Right lobe of liver (tissue), 4 donors: ENCODE measurements around the gene STAT4.

ENCODE experiments used
- POLR2A ChIP-seq: fragments of 450-650 bp; IDR thresholded peaks from one replicate; pipeline ENCODE4 v1.6.1; 2017; ENCODE audit warnings: antibody characterized with exemption, mild to moderate bottlenecking
- TF ChIP-seq, protein P1 (sequence below), 4 donors: fragments of 200-600 bp in 3 of 4; fragments of 450-650 bp in 1 of 4; IDR thresholded peaks; one replicate each; pipeline versions ENCODE4 v1.5.1 to v1.8.0; 2016 to 2022; ENCODE audit warnings: antibody characterized with exemption in 4 of 4, mild to moderate bottlenecking in 2 of 4
- donor health status: DM: no; HTN: no; CAD: no.
- donor health status: DM: no; HTN: no; CAD: no.
- donor health status: DM: no; HTN: yes; CAD: no.

DNA sequence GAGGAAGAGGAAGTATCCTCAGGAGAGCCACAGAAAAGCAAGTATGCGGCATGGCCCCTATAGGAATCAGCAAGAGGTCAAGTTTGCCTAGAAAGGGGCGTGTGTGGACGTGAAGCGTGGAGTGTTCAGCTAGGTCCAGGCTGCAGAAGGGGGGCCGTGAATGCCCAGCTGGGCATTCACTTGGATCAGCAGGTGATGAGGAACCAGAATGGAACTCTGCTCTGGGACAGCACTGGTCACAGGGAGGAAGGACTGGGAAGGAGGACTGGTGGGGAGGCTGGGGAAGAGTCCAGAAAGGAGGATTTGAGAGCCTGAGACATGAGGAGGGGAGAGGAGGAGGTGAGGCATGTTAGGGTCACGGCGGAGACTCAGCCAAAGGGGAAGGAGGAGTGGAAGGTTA, 156.6 kb downstream of the STAT4 start:
- TF ChIP-seq, protein P1, sequence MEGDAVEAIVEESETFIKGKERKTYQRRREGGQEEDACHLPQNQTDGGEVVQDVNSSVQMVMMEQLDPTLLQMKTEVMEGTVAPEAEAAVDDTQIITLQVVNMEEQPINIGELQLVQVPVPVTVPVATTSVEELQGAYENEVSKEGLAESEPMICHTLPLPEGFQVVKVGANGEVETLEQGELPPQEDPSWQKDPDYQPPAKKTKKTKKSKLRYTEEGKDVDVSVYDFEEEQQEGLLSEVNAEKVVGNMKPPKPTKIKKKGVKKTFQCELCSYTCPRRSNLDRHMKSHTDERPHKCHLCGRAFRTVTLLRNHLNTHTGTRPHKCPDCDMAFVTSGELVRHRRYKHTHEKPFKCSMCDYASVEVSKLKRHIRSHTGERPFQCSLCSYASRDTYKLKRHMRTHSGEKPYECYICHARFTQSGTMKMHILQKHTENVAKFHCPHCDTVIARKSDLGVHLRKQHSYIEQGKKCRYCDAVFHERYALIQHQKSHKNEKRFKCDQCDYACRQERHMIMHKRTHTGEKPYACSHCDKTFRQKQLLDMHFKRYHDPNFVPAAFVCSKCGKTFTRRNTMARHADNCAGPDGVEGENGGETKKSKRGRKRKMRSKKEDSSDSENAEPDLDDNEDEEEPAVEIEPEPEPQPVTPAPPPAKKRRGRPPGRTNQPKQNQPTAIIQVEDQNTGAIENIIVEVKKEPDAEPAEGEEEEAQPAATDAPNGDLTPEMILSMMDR (IDR thresholded peaks at IDR 0.05), result no peak
- TF ChIP-seq POLR2A, result no peak
